Stomach (tissue), 4 donors: Measurements from ENCODE around the gene DMXL2.
"Not testable (repeated sequence)": the region's sequence is repeated elsewhere in the genome, so short reads cannot be mapped to it uniquely, and the experiment has no call there.

ENCODE experiments used
- CTCF ChIP-seq, 7 experiments: fragments of 450-650 bp in 4 of 7; fragments of 200-600 bp in 3 of 7; sonication (generic) in 3 of 7; IDR thresholded peaks; one replicate each; pipeline ENCODE4 v1.5.1; 2016 to 2019; ENCODE audit warnings: antibody characterized with exemption in 7 of 7, control low read depth in 2 of 7, mild to moderate bottlenecking in 1 of 7
- POLR2A ChIP-seq, 4 donors: fragments of 450-650 bp; IDR thresholded peaks; one replicate each; pipeline ENCODE4 v1.6.1; 2016; ENCODE audit warnings: antibody characterized with exemption in 4 of 4, control low read depth in 2 of 4, mild to moderate bottlenecking in 1 of 4, moderate library complexity in 1 of 4

GRCh38 chr15:51446029-51446744 is 176.4 kb downstream of the DMXL2 start:
- TF ChIP-seq CTCF, POLR2A (IDR thresholded peaks at IDR 0.05): not testable (repeated sequence)
